SU-DHL-6 (cell line): ENCODE results near the gene SERPIND1.

Experiments
- EZH2phosphoT487 ChIP-seq: fragments of 200-600 bp; sonication (generic), shearing (Covaris generic); conservative IDR thresholded peaks from 2 replicates; pipeline ENCODE4 v1.6.1; 2018; ENCODE audit warnings: mild to moderate bottlenecking, antibody characterized with exemption, low read length, moderate library complexity, mixed read lengths
- TF ChIP-seq, protein P1 (sequence below): fragments of 200-600 bp; sonication (generic); IDR thresholded peaks from one replicate; pipeline ENCODE4 v1.5.1; 2017; ENCODE audit warnings: antibody characterized with exemption, mild to moderate bottlenecking, low read length, moderate library complexity; ENCODE audit not compliant: insufficient read depth, poor library complexity, severe bottlenecking

GRCh38 chr22:20783300-20783673 lies 9.4 kb downstream of the SERPIND1 start:
- TF ChIP-seq, protein P1, sequence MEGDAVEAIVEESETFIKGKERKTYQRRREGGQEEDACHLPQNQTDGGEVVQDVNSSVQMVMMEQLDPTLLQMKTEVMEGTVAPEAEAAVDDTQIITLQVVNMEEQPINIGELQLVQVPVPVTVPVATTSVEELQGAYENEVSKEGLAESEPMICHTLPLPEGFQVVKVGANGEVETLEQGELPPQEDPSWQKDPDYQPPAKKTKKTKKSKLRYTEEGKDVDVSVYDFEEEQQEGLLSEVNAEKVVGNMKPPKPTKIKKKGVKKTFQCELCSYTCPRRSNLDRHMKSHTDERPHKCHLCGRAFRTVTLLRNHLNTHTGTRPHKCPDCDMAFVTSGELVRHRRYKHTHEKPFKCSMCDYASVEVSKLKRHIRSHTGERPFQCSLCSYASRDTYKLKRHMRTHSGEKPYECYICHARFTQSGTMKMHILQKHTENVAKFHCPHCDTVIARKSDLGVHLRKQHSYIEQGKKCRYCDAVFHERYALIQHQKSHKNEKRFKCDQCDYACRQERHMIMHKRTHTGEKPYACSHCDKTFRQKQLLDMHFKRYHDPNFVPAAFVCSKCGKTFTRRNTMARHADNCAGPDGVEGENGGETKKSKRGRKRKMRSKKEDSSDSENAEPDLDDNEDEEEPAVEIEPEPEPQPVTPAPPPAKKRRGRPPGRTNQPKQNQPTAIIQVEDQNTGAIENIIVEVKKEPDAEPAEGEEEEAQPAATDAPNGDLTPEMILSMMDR, result no peak
- no peak for TF ChIP-seq EZH2phosphoT487
